Measurements from ENCODE around the gene PDSS2.

- TF ChIP-seq GATA2 (IDR thresholded peaks at IDR 0.05; ENCODE audit: low read depth, low read length), result no peak
- TF ChIP-seq GATA3 (IDR thresholded peaks at IDR 0.05; ENCODE audit: low read depth, low read length), result no peak
These were observed 144.2 kb downstream of the PDSS2 start for GRCh38 chr6:107315114-107315513.
